Mesenchymal stem cell (in vitro differentiated cells and primary cell): ENCODE data around the gene MRPL18.

Experiments used
- DNase-seq: peaks from one replicate; pipeline ENCODE4 v3.0.0-alpha.2; 2013
- H2AFZ ChIP-seq: one replicate; pipeline ENCODE4 v1.6.1; 2013; ENCODE audit warnings: low read depth, mild to moderate bottlenecking, control low read depth, inconsistent platforms, low read length, moderate library complexity
- H2AK5ac ChIP-seq: 2 replicates; pipeline ENCODE4 v1.6.1; 2013; ENCODE audit warnings: low read length, moderate library complexity, mild to moderate bottlenecking, inconsistent platforms; ENCODE audit not compliant: severe bottlenecking
- H2BK120ac ChIP-seq: one replicate; pipeline ENCODE4 v1.6.1; 2013; ENCODE audit warnings: low read depth, mild to moderate bottlenecking, inconsistent platforms, low read length, moderate library complexity
- H2BK12ac ChIP-seq, 2 experiments: one replicate each; pipeline ENCODE4 v1.6.1; 2013; ENCODE audit warnings: inconsistent platforms in 2 of 2, low read length in 2 of 2, mild to moderate bottlenecking in 2 of 2, moderate library complexity in 2 of 2, control low read depth in 1 of 2
- H2BK15ac ChIP-seq: one replicate; pipeline ENCODE4 v1.6.1; 2013; ENCODE audit warnings: mild to moderate bottlenecking, low read depth, inconsistent platforms; ENCODE audit not compliant: poor library complexity, severe bottlenecking
- H2BK5ac ChIP-seq: 2 replicates; pipeline ENCODE4 v1.6.1; 2013; ENCODE audit warnings: low read depth, mild to moderate bottlenecking, low read length, control low read depth, inconsistent platforms; ENCODE audit not compliant: poor library complexity, severe bottlenecking
- H3K14ac ChIP-seq, 2 experiments: one replicate each; pipeline ENCODE4 v1.6.1; 2013; ENCODE audit warnings: inconsistent platforms in 2 of 2, low read length in 2 of 2, control low read depth in 1 of 2, mild to moderate bottlenecking in 1 of 2, moderate library complexity in 1 of 2
- H3K18ac ChIP-seq, 2 experiments: one replicate each; pipeline ENCODE4 v1.6.1; 2013; ENCODE audit warnings: inconsistent platforms in 2 of 2, low read length in 2 of 2, control low read depth in 1 of 2, low read depth in 1 of 2, mild to moderate bottlenecking in 1 of 2
- H3K23ac ChIP-seq, 2 experiments: one replicate each; pipeline ENCODE4 v1.6.1; 2013; ENCODE audit warnings: inconsistent platforms in 2 of 2, low read length in 2 of 2, mild to moderate bottlenecking in 2 of 2, moderate library complexity in 2 of 2, control low read depth in 1 of 2
- H3K27ac ChIP-seq: 2 replicates; pipeline ENCODE4 v1.5.1; 2013; ENCODE audit warnings: mild to moderate bottlenecking, moderate library complexity, low read length, control low read depth, inconsistent platforms; ENCODE audit not compliant: poor library complexity, severe bottlenecking
- H3K27me3 ChIP-seq, 2 experiments: 2 replicates each; pipeline versions ENCODE4 v1.6.1 to v1.7.0; 2013; ENCODE audit warnings: low read length in 2 of 2, mild to moderate bottlenecking in 2 of 2, moderate library complexity in 2 of 2, control low read depth in 1 of 2, inconsistent platforms in 1 of 2; ENCODE audit not compliant: control insufficient read depth in 1 of 2, insufficient read depth in 1 of 2
- H3K36me3 ChIP-seq, 2 experiments: 2 replicates each; pipeline versions ENCODE4 v1.6.1 to v1.7.0; 2013; ENCODE audit warnings: low read length in 2 of 2, control low read depth in 1 of 2, inconsistent platforms in 1 of 2, low read depth in 1 of 2, mild to moderate bottlenecking in 1 of 2; ENCODE audit not compliant: insufficient read depth in 2 of 2, control insufficient read depth in 1 of 2
- H3K4ac ChIP-seq, 2 experiments: one replicate each; pipeline ENCODE4 v1.6.1; 2013; ENCODE audit warnings: inconsistent platforms in 2 of 2, low read length in 2 of 2, mild to moderate bottlenecking in 2 of 2, moderate library complexity in 2 of 2, control low read depth in 1 of 2, low read depth in 1 of 2
- H3K4me1 ChIP-seq: 2 replicates; pipeline ENCODE4 v1.6.1; 2013; ENCODE audit warnings: low read depth, low read length, control low read depth; ENCODE audit not compliant: control insufficient read depth, insufficient read depth
- H3K4me2 ChIP-seq: 2 replicates; pipeline ENCODE4 v1.6.1; 2013; ENCODE audit warnings: low read length, mild to moderate bottlenecking, inconsistent platforms; ENCODE audit not compliant: poor library complexity, severe bottlenecking
- H3K4me3 ChIP-seq, 2 experiments: 2 replicates each; pipeline versions ENCODE4 v1.5.1 to v1.7.0; 2013; ENCODE audit warnings: low read length in 2 of 2, mild to moderate bottlenecking in 2 of 2, control low read depth in 1 of 2, low read depth in 1 of 2; ENCODE audit not compliant: insufficient read depth in 1 of 2
- H3K79me1 ChIP-seq: replicated peaks from 2 replicates; pipeline ENCODE4 v1.6.1; 2013; ENCODE audit warnings: mild to moderate bottlenecking, control low read depth, low read length, inconsistent platforms; ENCODE audit not compliant: poor library complexity, severe bottlenecking
- H3K9ac ChIP-seq: 2 replicates; pipeline ENCODE4 v1.7.0; 2013; ENCODE audit warnings: mild to moderate bottlenecking, low read length, moderate library complexity
- H3K9me3 ChIP-seq: 2 replicates; pipeline ENCODE4 v1.7.0; 2013; ENCODE audit warnings: mild to moderate bottlenecking, low read length; ENCODE audit not compliant: control insufficient read depth
- H4K8ac ChIP-seq: one replicate; pipeline ENCODE4 v1.6.1; 2013; ENCODE audit warnings: inconsistent platforms, mild to moderate bottlenecking, low read length, moderate library complexity
- H4K91ac ChIP-seq: one replicate; pipeline ENCODE4 v1.6.1; 2013; ENCODE audit warnings: mild to moderate bottlenecking, low read length, inconsistent platforms
- WGBS: methylation state at CpG from one replicate; pipeline ENCODE4 v1.1.7; 2013; ENCODE audit warnings: mixed read lengths; 5-methylcytosine and 5-hydroxymethylcytosine counted together

Gene MRPL18

DNA sequence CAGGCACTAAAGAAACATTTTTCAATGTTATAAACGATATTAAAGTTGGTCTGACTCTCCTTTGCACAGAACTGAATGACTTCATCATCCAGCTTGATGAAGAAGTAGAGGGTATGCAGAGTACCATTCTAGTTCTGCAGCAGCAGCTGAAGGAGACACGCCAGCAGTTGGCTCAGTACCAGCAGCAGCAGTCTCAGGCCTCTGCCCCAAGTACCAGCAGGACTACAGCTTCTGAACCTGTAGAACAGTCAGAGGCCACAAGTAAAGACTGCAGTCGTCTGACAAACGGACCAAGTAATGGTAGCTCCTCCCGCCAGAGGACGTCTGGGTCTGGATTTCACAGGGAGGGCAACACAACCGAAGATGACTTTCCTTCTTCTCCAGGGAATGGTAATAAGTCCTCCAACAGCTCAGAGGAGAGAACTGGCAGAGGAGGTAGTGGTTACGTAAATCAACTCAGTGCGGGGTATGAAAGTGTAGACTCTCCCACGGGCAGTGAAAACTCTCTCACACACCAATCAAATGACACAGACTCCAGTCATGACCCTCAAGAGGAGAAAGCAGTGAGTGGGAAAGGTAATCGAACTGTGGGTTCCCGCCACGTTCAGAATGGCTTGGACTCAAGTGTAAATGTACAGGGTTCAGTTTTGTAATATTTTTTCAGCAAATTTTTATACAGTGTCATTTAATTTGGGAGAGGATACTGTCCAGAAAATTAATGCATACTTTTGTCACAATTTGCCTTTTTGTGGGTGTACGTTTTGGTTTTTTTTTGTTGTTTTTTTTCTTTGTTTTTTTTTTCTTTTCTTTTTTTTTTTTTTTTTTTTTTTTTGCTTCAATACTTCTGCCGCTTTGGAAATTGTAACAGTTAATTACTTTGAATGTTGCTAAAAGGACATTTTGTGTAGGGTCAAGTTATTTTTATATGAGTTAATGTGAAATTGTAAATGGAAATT is 35.0 kb upstream of the MRPL18 start:
- no peaks in the 10 kb centered on the region for H3K27me3 ChIP-seq
- H3K18ac ChIP-seq = no peak overlapping the region
- H3K4me2 ChIP-seq = no peak overlapping the region
- no peak overlapping the region for H2BK15ac ChIP-seq
- no peak overlapping the region for H3K14ac ChIP-seq
- H3K9ac ChIP-seq = peak overlapping the region; percentile 48
- no peak overlapping the region for H4K91ac ChIP-seq
- H2AK5ac ChIP-seq = no peak overlapping the region
- no peak overlapping the region for H2BK12ac ChIP-seq
- no peak overlapping the region for H4K8ac ChIP-seq
- no peak overlapping the region for H2AFZ ChIP-seq
- no peak overlapping the region for H3K4me3 ChIP-seq
- H3K36me3 ChIP-seq = peaks cover 26 to 90% of the 10 kb centered on the region in 2 experiments
- H2BK120ac ChIP-seq = no peak overlapping the region
- H3K4ac ChIP-seq = no peak overlapping the region
- 86% methylated on average over 12 of the region's 15 CpGs for whole genome bisulfite sequencing
- no peak for DNase-seq
- no peak overlapping the region for H2BK5ac ChIP-seq
- no peak overlapping the region for H3K23ac ChIP-seq
- H3K9me3 ChIP-seq = no peaks in the 10 kb centered on the region
- no peak overlapping the region for H3K27ac ChIP-seq
- peaks cover 5% of the 10 kb centered on the region for H3K4me1 ChIP-seq
- H3K79me1 ChIP-seq = peaks cover 9% of the 10 kb centered on the region

DNA sequence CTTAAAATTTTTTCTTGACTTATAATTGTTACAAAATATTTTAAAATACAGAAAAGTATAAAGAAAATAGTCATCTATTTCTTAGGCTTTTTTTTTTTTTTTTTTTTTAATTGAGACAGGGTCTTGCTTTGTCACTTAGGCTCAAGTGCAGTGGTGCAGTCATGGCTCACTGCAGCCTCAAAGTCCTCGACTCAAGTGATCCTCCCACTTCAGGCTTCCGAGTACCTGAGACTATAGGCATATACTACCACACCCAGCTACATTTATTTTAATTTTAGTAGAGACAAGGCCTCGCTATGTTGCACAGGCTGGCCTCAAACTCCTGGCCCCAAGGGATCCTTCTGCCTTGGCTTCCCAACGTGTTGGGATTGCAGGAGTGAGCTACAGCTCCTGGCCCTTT is 33.8 kb upstream of the MRPL18 start:
- Histone ChIP-seq H2BK15ac (no peak overlapping the region), H3K79me1 (peaks cover 9% of the 10 kb centered on the region), H3K4ac (no peak overlapping the region), H2AFZ (no peak overlapping the region), H4K91ac (no peak overlapping the region), H3K36me3 (peaks cover 28 to 77% of the 10 kb centered on the region in 2 experiments), H3K27ac (no peak overlapping the region), H2BK5ac (no peak overlapping the region), H3K9me3 (no peaks in the 10 kb centered on the region), H3K9ac (no peak overlapping the region), H3K18ac (no peak overlapping the region), H2BK12ac (no peak overlapping the region), H4K8ac (no peak overlapping the region), H3K27me3 (no peaks in the 10 kb centered on the region), H3K4me2 (no peak overlapping the region), H2BK120ac (no peak overlapping the region), H2AK5ac (no peak overlapping the region), H3K14ac (no peak overlapping the region), H3K23ac (no peak overlapping the region), H3K4me3 (no peak overlapping the region), H3K4me1 (peaks cover 11% of the 10 kb centered on the region)
- DNase-seq = no peak
- 91% methylated on average over 4 of the region's 4 CpGs for WGBS

DNA sequence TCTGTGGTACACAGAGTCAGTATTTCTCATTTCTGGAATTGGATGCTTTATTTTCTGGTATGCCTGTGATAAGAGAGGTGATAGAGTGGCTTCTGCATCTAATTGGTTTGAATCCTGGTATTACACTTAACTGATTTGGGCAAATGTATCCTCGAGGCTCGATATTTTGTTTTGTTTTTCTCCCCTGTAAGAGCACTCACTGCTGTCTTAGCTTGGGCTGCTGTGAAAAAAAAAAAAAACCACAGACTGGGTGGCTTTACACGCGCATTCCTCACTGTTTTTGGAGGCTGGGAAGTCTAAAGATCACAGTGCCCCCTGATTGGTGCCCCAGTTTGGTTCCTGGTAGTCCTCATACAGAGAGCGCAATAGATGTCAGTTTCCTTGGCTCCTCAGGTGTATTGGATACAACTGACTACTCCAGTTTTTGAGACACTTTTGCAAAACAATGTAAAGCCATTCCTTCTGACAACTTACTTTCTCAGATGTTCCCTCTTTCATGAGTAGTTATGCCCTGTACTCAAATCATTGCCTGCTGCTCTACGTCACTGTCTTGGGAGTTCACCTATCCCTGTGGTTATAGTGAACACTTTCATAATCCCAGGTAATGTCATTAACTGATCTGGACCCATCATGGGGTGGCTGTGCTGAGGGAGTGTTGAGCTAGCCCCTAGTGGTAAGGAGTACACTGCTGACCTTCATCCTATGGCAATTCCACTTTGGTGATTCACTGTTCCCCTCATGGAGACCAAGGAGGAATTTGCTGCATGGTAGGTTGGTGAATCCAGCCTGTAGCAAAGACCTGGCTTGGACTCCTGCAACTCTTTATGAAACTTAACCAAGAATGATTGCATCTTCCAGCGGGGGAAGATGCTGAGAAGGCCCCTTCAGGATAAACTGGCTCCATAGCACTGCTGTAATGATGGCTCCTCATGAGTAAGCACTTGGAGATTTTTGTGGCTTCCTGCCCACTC is 32.0 kb upstream of the MRPL18 start:
- H2AFZ ChIP-seq = no peak overlapping the region
- DNase-seq = peak; percentile 58
- H3K18ac ChIP-seq = no peak overlapping the region
- no peak overlapping the region for H4K8ac ChIP-seq
- H3K4ac ChIP-seq = no peak overlapping the region
- H3K9me3 ChIP-seq = no peaks in the 10 kb centered on the region
- peak overlapping the region; percentile 19 for H2AK5ac ChIP-seq
- no peak overlapping the region for H4K91ac ChIP-seq
- no peaks in the 10 kb centered on the region for H3K27me3 ChIP-seq
- no peak overlapping the region for H3K9ac ChIP-seq
- no peak overlapping the region for H3K4me2 ChIP-seq
- H2BK120ac ChIP-seq = no peak overlapping the region
- H2BK15ac ChIP-seq = no peak overlapping the region
- H3K14ac ChIP-seq = no peak overlapping the region
- peaks cover 25 to 65% of the 10 kb centered on the region in 2 experiments for H3K36me3 ChIP-seq
- no peak overlapping the region for H3K23ac ChIP-seq
- peak overlapping the region; percentile 61 for H3K27ac ChIP-seq
- no peak overlapping the region for H2BK5ac ChIP-seq
- peaks cover 21% of the 10 kb centered on the region for H3K4me1 ChIP-seq
- no peak overlapping the region for H2BK12ac ChIP-seq
- no peak overlapping the region for H3K4me3 ChIP-seq
- peaks cover 8% of the 10 kb centered on the region for H3K79me1 ChIP-seq
- 83% methylated on average over 7 of the region's 7 CpGs for WGBS

DNA sequence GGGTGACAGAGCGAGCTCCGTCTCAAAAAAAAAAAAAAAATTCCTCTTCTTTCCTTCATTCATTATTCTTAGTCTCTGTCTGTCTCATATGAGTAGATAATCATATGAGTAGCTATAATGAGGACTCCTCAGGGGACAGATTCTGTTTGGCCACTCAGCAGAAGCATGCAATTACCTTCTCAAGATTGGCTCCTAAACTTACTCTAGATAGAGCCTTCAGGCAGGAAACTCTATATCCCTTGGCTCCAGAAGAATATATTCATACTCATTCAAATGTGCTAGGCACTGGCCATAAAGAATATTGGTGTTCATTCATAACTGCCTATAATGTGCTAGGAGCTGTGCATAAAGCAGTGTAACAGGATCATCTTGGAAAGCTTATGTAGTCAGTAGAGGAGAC is 30.6 kb upstream of the MRPL18 start:
- H3K4ac ChIP-seq = no peak overlapping the region

More for the DNA sequence above, 30.6 kb upstream of the MRPL18 start:
- H3K4me1 ChIP-seq = peaks cover 21% of the 10 kb centered on the region
- H2BK5ac ChIP-seq = no peak overlapping the region
- H4K91ac ChIP-seq = no peak overlapping the region
- H3K36me3 ChIP-seq = peaks cover 35 to 61% of the 10 kb centered on the region in 2 experiments
- no peak overlapping the region for H3K4me2 ChIP-seq
- no peak for DNase-seq
- no peak overlapping the region for H3K4me3 ChIP-seq
- H3K18ac ChIP-seq = no peak overlapping the region
- H2AK5ac ChIP-seq = no peak overlapping the region
- H2BK15ac ChIP-seq = no peak overlapping the region
- H3K9ac ChIP-seq = peak overlapping the region; percentile 93
- no peak overlapping the region for H3K14ac ChIP-seq
- no peaks in the 10 kb centered on the region for H3K9me3 ChIP-seq
- H3K27ac ChIP-seq = peak overlapping the region; percentile 91
- no peak overlapping the region for H3K23ac ChIP-seq
- H2BK12ac ChIP-seq = no peak overlapping the region
- H4K8ac ChIP-seq = no peak overlapping the region
- peaks cover 13% of the 10 kb centered on the region for H3K79me1 ChIP-seq
- H3K27me3 ChIP-seq = no peaks in the 10 kb centered on the region
- no peak overlapping the region for H2AFZ ChIP-seq
- H2BK120ac ChIP-seq = no peak overlapping the region
- no CpG with 5 or more reads among the region's 2 CpGs for WGBS
